H1 (cell line): ENCODE results near the gene PBX1. TPM values are rescaled to one million over a fixed set of nuclear protein-coding genes. Genes with fewer than 3 reads are reported as not detected.

ENCODE experiments used
- BACH1 ChIP-seq: IDR thresholded peaks from 2 replicates; pipeline ENCODE4 v1.6.1; 2012; ENCODE audit warnings: low read length, improper control_type of control experiment
- polyA plus RNA-seq, 7 experiments: library from polyadenylated mRNA; depleted of rRNA in 3 of 7; stranded (reverse) in 5 of 7; unstranded in 2 of 7; fragments of >200 nt in 5 of 7; fragments of 200-250 nt in 2 of 7; gene quantifications; 1 replicate in 5 of 7; 2 replicates in 1 of 7; 4 replicates in 1 of 7; pipeline versions ENCODE4 v1.2.1 to v1.2.3, GENCODE V29; 2011 to 2013; ENCODE audit warnings: missing spikeins in 2 of 7, mixed read lengths in 2 of 7
- total RNA-seq: library from RNA; stranded (reverse); fragmentation: NEBNext Ultra II Directional; extraction: Animal tissue kit (Norgen Biotek cat#: 25700); gene quantifications from 2 replicates; pipeline ENCODE4 v1.2.1, GENCODE V29; 2021

Gene PBX1
- total and polyA plus RNA-seq, 2 of the 8 experiments (the other 6 are each of a cell fraction or from before 2014, with no cell fraction given) = 87.4 to 124 TPM

- TF ChIP-seq BACH1 = no peak
Observed at GRCh38 chr1:164562511-164562910, 3.5 kb downstream of the PBX1 start (continued).
